ENCODE data around the gene ZBTB32. TPM values are rescaled to one million over a fixed set of nuclear protein-coding genes. Genes with fewer than 3 reads are reported as not detected.
A peak's percentile ranks its signal among the peaks of the same experiment; 100 is the strongest.
"Not testable (repeated sequence)": the region's sequence is repeated elsewhere in the genome, so short reads cannot be mapped to it uniquely, and the experiment has no call there.

The ZBTB32 gene
- total RNA-seq: not detected
- polyA plus RNA-seq (2013, experiment 1 of 2): not detected
- polyA plus RNA-seq (2013, experiment 2 of 2): not detected
- long read RNA-seq, experiment 1: 0 reads
- long read RNA-seq, experiment 2: 0 reads
- long read RNA-seq, experiment 3: 0 reads
- long read RNA-seq, experiment 4: 0 reads

- WGBS, 2 experiments (ENCODE audit: insufficient coverage in 1 of 2, insufficient read length in 1 of 2): 37 to 43% methylated on average over 22 to 24 of the region's 24 CpGs
- Mint-ChIP-seq H3K4me1 (peaks cover 2% of the 10 kb centered on the region), H3K27me3 (ENCODE audit: insufficient read depth) (peaks cover 26% of the 10 kb centered on the region), H3K9me3 (no peaks in the 10 kb centered on the region), H3K27ac (no peak within 1 kb of the TSS), H3K36me3 (ENCODE audit: low read depth) (no peaks in the 10 kb centered on the region), H3K4me3 (no peak within 1 kb of the TSS)
- no peak for TF ChIP-seq CTCF (conservative IDR thresholded peaks at IDR 0.05)
- peaks cover 11% of the 10 kb centered on the region for H3K27me3 ChIP-seq (ENCODE audit: control insufficient read depth, insufficient read depth, low read length, poor library complexity, severe bottlenecking)
- H3K27ac ChIP-seq (ENCODE audit: low read depth, low read length): no peak within 1 kb of the TSS
- no peak within 1 kb of the TSS for H3K9ac ChIP-seq (ENCODE audit: extremely low read depth, low read length, poor library complexity, severe bottlenecking)
- no peaks in the 10 kb centered on the region for H3K9me3 ChIP-seq (ENCODE audit: control insufficient read depth, low read length)
- no peaks in the 10 kb centered on the region for H3K36me3 ChIP-seq (ENCODE audit: control insufficient read depth, insufficient read depth, low read length)
- peak; percentile 91 for DNase-seq
- no peak within 1 kb of the TSS for H3K4me3 ChIP-seq (ENCODE audit: low read length)
- no peaks in the 10 kb centered on the region for H3K4me1 ChIP-seq (ENCODE audit: control insufficient read depth, insufficient read depth, low read length)
Observed at GRCh38 chr19:35704218-35704617, at the start of gene ZBTB32. Gene ZBTB32, plus strand, starts transcription at chr19:35704558. Its CDS starts 10,069 bp downstream, at chr19:35714627.

- H3K4me1 ChIP-seq (ENCODE audit: control insufficient read depth, insufficient read depth, low read length); H3K27me3 Mint-ChIP-seq (ENCODE audit: insufficient read depth); DNase-seq; H3K9ac ChIP-seq (ENCODE audit: extremely low read depth, low read length, poor library complexity, severe bottlenecking); H3K9me3 Mint-ChIP-seq; H3K9me3 ChIP-seq (ENCODE audit: control insufficient read depth, low read length); H3K27ac ChIP-seq (ENCODE audit: low read depth, low read length); H3K4me3 ChIP-seq (ENCODE audit: low read length); H3K4me1 Mint-ChIP-seq; H3K27me3 ChIP-seq (ENCODE audit: control insufficient read depth, insufficient read depth, low read length, poor library complexity, severe bottlenecking); H3K4me3 Mint-ChIP-seq; H3K27ac Mint-ChIP-seq: not testable (repeated sequence)
- H3K36me3 Mint-ChIP-seq (ENCODE audit: low read depth): peaks cover 66% of the 10 kb centered on the region
- peaks cover 61% of the 10 kb centered on the region for H3K36me3 ChIP-seq (ENCODE audit: control insufficient read depth, insufficient read depth, low read length)
- WGBS, 2 experiments (ENCODE audit: insufficient coverage in 1 of 2, insufficient read length in 1 of 2): 97 to 98% methylated on average over 6 of the region's 6 CpGs
Observed at GRCh38 chr19:35654828-35655227, 49.5 kb upstream of the ZBTB32 start.

- no peaks in the 10 kb centered on the region for H3K4me1 ChIP-seq (ENCODE audit: control insufficient read depth, insufficient read depth, low read length)
- no peak overlapping the region for H3K4me3 ChIP-seq (ENCODE audit: low read length)
- DNase-seq: no peak
- no peaks in the 10 kb centered on the region for H3K4me1 Mint-ChIP-seq
- WGBS, 2 experiments (ENCODE audit: insufficient coverage in 1 of 2, insufficient read length in 1 of 2): 94 to 96% methylated on average over 4 of the region's 4 CpGs
- H3K27me3 Mint-ChIP-seq (ENCODE audit: insufficient read depth): no peaks in the 10 kb centered on the region
- peaks cover 55% of the 10 kb centered on the region for H3K36me3 ChIP-seq (ENCODE audit: control insufficient read depth, insufficient read depth, low read length)
- H3K9me3 ChIP-seq (ENCODE audit: control insufficient read depth, low read length): no peaks in the 10 kb centered on the region
- H3K4me3 Mint-ChIP-seq: no peak overlapping the region
- H3K27ac ChIP-seq (ENCODE audit: low read depth, low read length): no peak overlapping the region
- no peaks in the 10 kb centered on the region for H3K27me3 ChIP-seq (ENCODE audit: control insufficient read depth, insufficient read depth, low read length, poor library complexity, severe bottlenecking)
- no peak for TF ChIP-seq CTCF (conservative IDR thresholded peaks at IDR 0.05)
- H3K27ac Mint-ChIP-seq: no peak overlapping the region
- no peak overlapping the region for H3K9ac ChIP-seq (ENCODE audit: extremely low read depth, low read length, poor library complexity, severe bottlenecking)
- no peaks in the 10 kb centered on the region for H3K9me3 Mint-ChIP-seq
- H3K36me3 Mint-ChIP-seq (ENCODE audit: low read depth): peaks cover 68% of the 10 kb centered on the region
Observed at GRCh38 chr19:35655600-35655999, 48.8 kb upstream of the ZBTB32 start.

- Histone ChIP-seq H3K36me3 (ENCODE audit: control insufficient read depth, insufficient read depth, low read length) (peaks cover 47% of the 10 kb centered on the region), H3K4me1 (ENCODE audit: control insufficient read depth, insufficient read depth, low read length) (no peaks in the 10 kb centered on the region), H3K9me3 (ENCODE audit: control insufficient read depth, low read length) (no peaks in the 10 kb centered on the region), H3K27ac (ENCODE audit: low read depth, low read length) (no peak overlapping the region), H3K9ac (ENCODE audit: extremely low read depth, low read length, poor library complexity, severe bottlenecking) (no peak overlapping the region), H3K27me3 (ENCODE audit: control insufficient read depth, insufficient read depth, low read length, poor library complexity, severe bottlenecking) (no peaks in the 10 kb centered on the region), H3K4me3 (ENCODE audit: low read length) (no peak overlapping the region)
- Mint-ChIP-seq H3K4me1 (no peaks in the 10 kb centered on the region), H3K27me3 (ENCODE audit: insufficient read depth) (no peaks in the 10 kb centered on the region), H3K4me3 (no peak overlapping the region), H3K9me3 (no peaks in the 10 kb centered on the region), H3K36me3 (ENCODE audit: low read depth) (peaks cover 71% of the 10 kb centered on the region), H3K27ac (no peak overlapping the region)
- DNase-seq: no peak
- no peak for TF ChIP-seq CTCF (conservative IDR thresholded peaks at IDR 0.05)
- WGBS, 2 experiments (ENCODE audit: insufficient coverage in 1 of 2, insufficient read length in 1 of 2): 94 to 100% methylated on average over 2 to 5 of the region's 6 CpGs
Observed at GRCh38 chr19:35656700-35657099, 47.7 kb upstream of the ZBTB32 start.
